Measurements from ENCODE around the gene MAP4K3. TPM values are rescaled to one million over a fixed set of nuclear protein-coding genes. Genes with fewer than 3 reads are reported as not detected.

MAP4K3 gene
- total and polyA plus RNA-seq, 9 of the 15 experiments (the other 6 are each of a cell fraction or from before 2014, with no cell fraction given): 3.1 to 30.0 (median 16.9) TPM

GRCh38 chr2:39436592-39437521 lies at the start of gene MAP4K3 (continued):
- TF ChIP-seq NFRKB (IDR thresholded peaks at IDR 0.05; ENCODE audit: low read depth): no peak
- peak; percentile 53; the same call in 1 of the 2 replicates for TF ChIP-seq GABPA (tag; conservative IDR thresholded peaks at IDR 0.05; ENCODE audit: low read depth)
- no peak for TF ChIP-seq CBX5 (IDR thresholded peaks at IDR 0.05; ENCODE audit: borderline replicate concordance, low read depth)
- no peak for TF ChIP-seq ZNF224 (CRISPR knock-in tag; IDR thresholded peaks at IDR 0.05)
- TF ChIP-seq CEBPZ (IDR thresholded peaks at IDR 0.05; ENCODE audit: borderline replicate concordance, low read depth, low read length): no peak
- no peak for TF ChIP-seq ZNF699 (CRISPR knock-in tag; IDR thresholded peaks at IDR 0.05; ENCODE audit: insufficient replicate concordance)
- TF ChIP-seq BCLAF1 (IDR thresholded peaks at IDR 0.05; ENCODE audit: borderline replicate concordance in 1 of 2, control insufficient read depth in 1 of 2, low read depth in 2 of 2, low read length in 1 of 2): no peak
- no peak for TF ChIP-seq ZNF431 (CRISPR knock-in tag; IDR thresholded peaks at IDR 0.05)
- no peak for TF ChIP-seq ZNF311 (CRISPR knock-in tag; IDR thresholded peaks at IDR 0.05)
- peak; percentile 80 for TF ChIP-seq RBFOX2 (IDR thresholded peaks at IDR 0.05; ENCODE audit: low read depth, low read length)
- no peak for TF ChIP-seq SMC3 (conservative IDR thresholded peaks at IDR 0.05; ENCODE audit: insufficient read depth, low read depth, low read length)
